Measurements from ENCODE around the gene PKDCC. TPM values are rescaled to one million over a fixed set of nuclear protein-coding genes. Genes with fewer than 3 reads are reported as not detected.

PKDCC gene
- total RNA-seq, 4 donors from 2014 or later, result 155 to 328 (median 200) TPM

- TF ChIP-seq CTCF (IDR thresholded peaks at IDR 0.05), result no peak
- TF ChIP-seq EP300 (IDR thresholded peaks at IDR 0.05), result peak in 1 of 2 donors; percentile 66
- no peaks in the 10 kb centered on the region for H3K9me3 ChIP-seq
- H3K4me3 ChIP-seq, result peak overlapping the region in 1 of 4 donors; percentile 74
- DNase-seq (ENCODE audit: low spot score in 2 of 2), result no peak
- H3K27ac ChIP-seq, result peak overlapping the region; percentile 83 to 97 (median 92)
- H3K4me1 ChIP-seq, result peaks cover 0 to 94% (median 47%) of the 10 kb centered on the region in 4 donors
- peaks cover 0 to 47% (median 5%) of the 10 kb centered on the region in 3 donors for H3K36me3 ChIP-seq
- WGBS, 2 donors, result 41 to 42% methylated on average over 24 of the region's 24 CpGs
- H3K27me3 ChIP-seq, result no peaks in the 10 kb centered on the region
Measured at GRCh38 chr2:42053791-42054701, 6.2 kb downstream of the PKDCC start.

- Histone ChIP-seq H3K4me1 (peaks cover 0 to 96% (median 49%) of the 10 kb centered on the region in 4 donors), H3K36me3 (peaks cover 0 to 53% (median 5%) of the 10 kb centered on the region in 3 donors), H3K27ac (peak overlapping the region; percentile 28 to 97 (median 88)), H3K27me3 (no peaks in the 10 kb centered on the region), H3K4me3 (peak overlapping the region in 1 of 4 donors; percentile 6), H3K9me3 (no peaks in the 10 kb centered on the region)
- TF ChIP-seq EP300 (IDR thresholded peaks at IDR 0.05) (no peak), CTCF (IDR thresholded peaks at IDR 0.05) (peak in 1 of 5 experiments; percentile 8)
- WGBS, 2 donors, result 80 to 83% methylated on average over 14 to 19 of the region's 19 CpGs
- DNase-seq (ENCODE audit: low spot score in 2 of 2), result no peak
Measured at GRCh38 chr2:42054714-42055430, 7.1 kb downstream of the PKDCC start.

GRCh38 chr2:42055573-42056514, 8.0 kb downstream of the PKDCC start:
- Histone ChIP-seq H3K27me3 (no peaks in the 10 kb centered on the region), H3K27ac (peak overlapping the region; percentile 28 to 97 (median 88)), H3K4me3 (no peak overlapping the region), H3K4me1 (peaks cover 0 to 96% (median 56%) of the 10 kb centered on the region in 4 donors), H3K36me3 (peaks cover 0 to 53% (median 5%) of the 10 kb centered on the region in 3 donors), H3K9me3 (no peaks in the 10 kb centered on the region)
- TF ChIP-seq EP300 (IDR thresholded peaks at IDR 0.05) (no peak), POLR2A (IDR thresholded peaks at IDR 0.05) (no peak), CTCF (IDR thresholded peaks at IDR 0.05) (no peak)
- WGBS, 2 donors, result 32 to 44% methylated on average over 4 of the region's 4 CpGs
- no peak for DNase-seq (ENCODE audit: low spot score in 2 of 2)

- DNase-seq (ENCODE audit: low spot score in 2 of 2), result no peak
- Histone ChIP-seq H3K27me3 (no peaks in the 10 kb centered on the region), H3K4me3 (no peak overlapping the region), H3K27ac (peak overlapping the region; percentile 12 to 97 (median 56)), H3K36me3 (peaks cover 0 to 53% (median 5%) of the 10 kb centered on the region in 3 donors), H3K4me1 (peaks cover 0 to 95% (median 57%) of the 10 kb centered on the region in 4 donors), H3K9me3 (no peaks in the 10 kb centered on the region)
- no peak for TF ChIP-seq EP300 (IDR thresholded peaks at IDR 0.05)
- no peak for TF ChIP-seq POLR2A (IDR thresholded peaks at IDR 0.05)
- TF ChIP-seq CTCF (IDR thresholded peaks at IDR 0.05), result no peak
- 64 to 66% methylated on average over 6 to 8 of the region's 8 CpGs for WGBS, 2 donors
Measured at GRCh38 chr2:42057159-42057901, 9.5 kb downstream of the PKDCC start.

Data from tibial nerve (tissue), 4 donors.